ENCODE results near the gene NCCRP1.

DNA sequence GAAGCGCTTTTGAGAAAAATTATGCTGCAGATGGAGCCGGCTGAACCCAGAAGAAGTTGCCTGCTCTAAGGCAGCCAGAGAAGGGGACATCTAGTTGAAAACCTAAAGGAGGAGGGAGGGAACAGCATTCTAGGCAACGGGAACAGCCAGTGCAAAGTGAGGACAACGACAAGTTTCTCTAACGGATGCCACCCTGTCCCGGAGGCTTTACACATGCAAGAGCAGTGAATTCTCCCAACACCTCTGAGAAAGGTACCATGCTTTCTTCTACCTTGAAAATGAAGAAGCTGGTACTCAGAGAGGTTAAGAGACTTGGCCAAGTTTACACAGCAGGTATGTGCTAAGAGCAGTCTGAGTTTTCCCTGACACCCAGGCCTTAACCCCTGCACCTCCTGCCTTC, 42.2 kb downstream of the NCCRP1 start:
- TF ChIP-seq, protein P1, sequence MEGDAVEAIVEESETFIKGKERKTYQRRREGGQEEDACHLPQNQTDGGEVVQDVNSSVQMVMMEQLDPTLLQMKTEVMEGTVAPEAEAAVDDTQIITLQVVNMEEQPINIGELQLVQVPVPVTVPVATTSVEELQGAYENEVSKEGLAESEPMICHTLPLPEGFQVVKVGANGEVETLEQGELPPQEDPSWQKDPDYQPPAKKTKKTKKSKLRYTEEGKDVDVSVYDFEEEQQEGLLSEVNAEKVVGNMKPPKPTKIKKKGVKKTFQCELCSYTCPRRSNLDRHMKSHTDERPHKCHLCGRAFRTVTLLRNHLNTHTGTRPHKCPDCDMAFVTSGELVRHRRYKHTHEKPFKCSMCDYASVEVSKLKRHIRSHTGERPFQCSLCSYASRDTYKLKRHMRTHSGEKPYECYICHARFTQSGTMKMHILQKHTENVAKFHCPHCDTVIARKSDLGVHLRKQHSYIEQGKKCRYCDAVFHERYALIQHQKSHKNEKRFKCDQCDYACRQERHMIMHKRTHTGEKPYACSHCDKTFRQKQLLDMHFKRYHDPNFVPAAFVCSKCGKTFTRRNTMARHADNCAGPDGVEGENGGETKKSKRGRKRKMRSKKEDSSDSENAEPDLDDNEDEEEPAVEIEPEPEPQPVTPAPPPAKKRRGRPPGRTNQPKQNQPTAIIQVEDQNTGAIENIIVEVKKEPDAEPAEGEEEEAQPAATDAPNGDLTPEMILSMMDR (IDR thresholded peaks at IDR 0.05): no peak
- no peak for TF ChIP-seq EP300 (IDR thresholded peaks at IDR 0.05)
